ENCODE results near the gene ANKRD28. TPM values are rescaled to one million over a fixed set of nuclear protein-coding genes. Genes with fewer than 3 reads are reported as not detected.
"Not testable (repeated sequence)": the region's sequence is repeated elsewhere in the genome, so short reads cannot be mapped to it uniquely, and the experiment has no call there.

Gene ANKRD28
- total and polyA plus RNA-seq, 3 experiments from 2014 or later = 11.2 to 41.5 (median 40.2) TPM

DNA sequence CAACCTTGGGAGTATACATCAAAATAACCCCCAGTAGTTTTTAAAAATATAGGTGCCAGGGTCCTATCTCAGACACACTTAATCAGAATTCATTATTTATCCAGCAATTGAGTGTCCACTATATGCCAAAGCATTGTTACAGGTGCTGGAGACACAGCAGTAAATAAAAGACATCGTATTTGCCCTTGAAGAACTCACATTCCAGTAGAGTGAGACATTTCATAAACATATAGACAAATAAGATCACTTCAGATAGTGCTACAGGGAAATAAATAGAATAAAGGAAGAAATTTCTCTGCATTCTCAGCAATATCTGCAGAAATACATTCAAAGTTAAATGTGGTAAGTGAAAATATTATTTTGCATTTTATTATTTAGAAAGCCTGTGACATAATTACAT is 34.1 kb upstream of the ANKRD28 start:
- no peak overlapping the region for H3K4me3 Mint-ChIP-seq
- no peaks in the 10 kb centered on the region for H3K36me3 ChIP-seq (ENCODE audit: insufficient read depth, low read length)
- no peaks in the 10 kb centered on the region for H3K27me3 Mint-ChIP-seq
- H3K4me1 Mint-ChIP-seq = peaks cover 20 to 28% (median 28%) of the 10 kb centered on the region in 3 donors
- H3K4me3 ChIP-seq (ENCODE audit: low read length) = no peak overlapping the region
- no peak overlapping the region for H3K27ac Mint-ChIP-seq
- ChIA-PET POLR2A (no interaction called here), CTCF (no interaction called here)
- DNase-seq = no peak
- H3K4me1 ChIP-seq (ENCODE audit: insufficient read depth, low read length) = no peaks in the 10 kb centered on the region
- no peaks in the 10 kb centered on the region for H3K9me3 Mint-ChIP-seq
- H3K27me3 ChIP-seq (ENCODE audit: insufficient read depth, low read length, poor library complexity, severe bottlenecking) = no peaks in the 10 kb centered on the region
- no peak overlapping the region for H3K27ac ChIP-seq (ENCODE audit: low read depth, low read length)
- H3K36me3 Mint-ChIP-seq = no peaks in the 10 kb centered on the region
- H3K9me3 ChIP-seq (ENCODE audit: low read length) = no peaks in the 10 kb centered on the region

DNA sequence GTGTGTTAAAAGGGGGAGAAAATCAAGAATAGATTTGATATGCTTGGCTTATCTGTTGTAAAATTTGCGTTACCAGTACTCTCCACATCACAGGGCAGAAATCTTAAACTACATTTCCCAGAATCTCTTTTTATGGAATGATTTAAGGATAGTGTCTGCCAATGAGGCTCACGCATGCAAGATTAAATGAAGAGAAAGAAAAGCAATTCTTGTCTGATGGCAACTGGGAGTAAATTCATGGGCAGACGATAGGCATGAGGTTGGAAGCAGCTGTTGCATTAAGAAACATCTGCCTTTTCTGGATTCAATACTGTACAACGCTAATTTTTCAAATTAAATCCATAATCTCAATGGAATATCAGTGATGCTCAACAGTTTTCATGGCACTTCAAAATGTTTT is 27.2 kb upstream of the ANKRD28 start:
- Histone ChIP-seq H3K4me3 (ENCODE audit: low read length) (no peak overlapping the region), H3K4me1 (ENCODE audit: insufficient read depth, low read length) (no peaks in the 10 kb centered on the region), H3K36me3 (ENCODE audit: insufficient read depth, low read length) (no peaks in the 10 kb centered on the region), H3K9me3 (ENCODE audit: low read length) (no peaks in the 10 kb centered on the region), H3K27me3 (ENCODE audit: insufficient read depth, low read length, poor library complexity, severe bottlenecking) (no peaks in the 10 kb centered on the region), H3K27ac (ENCODE audit: low read depth, low read length) (no peak overlapping the region)
- no peak for DNase-seq
- Mint-ChIP-seq H3K27ac (no peak overlapping the region), H3K4me1 (peaks cover 39 to 83% (median 70%) of the 10 kb centered on the region in 3 donors), H3K4me3 (no peak overlapping the region), H3K27me3 (no peaks in the 10 kb centered on the region), H3K36me3 (no peaks in the 10 kb centered on the region), H3K9me3 (no peaks in the 10 kb centered on the region)
- ChIA-PET POLR2A (no interaction called here), CTCF (no interaction called here)

DNA sequence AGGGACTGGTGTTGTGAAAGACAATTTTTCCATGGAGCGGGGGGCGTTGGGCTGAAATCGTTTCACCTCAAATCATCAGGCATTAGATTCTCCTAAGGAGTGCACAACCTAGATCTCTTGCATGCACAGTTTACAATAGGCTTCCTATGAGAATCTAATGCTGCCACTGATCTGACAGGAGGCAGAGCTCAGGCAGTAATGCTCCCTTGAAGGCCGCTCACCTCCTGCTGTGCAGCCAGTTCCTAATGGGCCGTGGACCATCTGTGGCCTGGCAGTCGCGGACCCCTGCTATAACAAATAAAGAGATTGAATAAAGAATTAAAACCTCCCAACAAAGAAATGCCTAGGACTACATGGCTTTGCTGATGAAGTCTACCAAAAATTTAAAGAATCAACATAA is 25.3 kb upstream of the ANKRD28 start:
- Mint-ChIP-seq H3K9me3 (no peaks in the 10 kb centered on the region), H3K27ac (no peak overlapping the region), H3K4me1 (peaks cover 43 to 94% (median 89%) of the 10 kb centered on the region in 3 donors), H3K27me3 (no peaks in the 10 kb centered on the region), H3K4me3 (peak overlapping the region in 1 of 7 donors; percentile 54), H3K36me3 (no peaks in the 10 kb centered on the region)
- no peaks in the 10 kb centered on the region for H3K4me1 ChIP-seq (ENCODE audit: insufficient read depth, low read length)
- H3K36me3 ChIP-seq (ENCODE audit: insufficient read depth, low read length) = no peaks in the 10 kb centered on the region
- H3K4me3 ChIP-seq (ENCODE audit: low read length) = no peak overlapping the region
- no peaks in the 10 kb centered on the region for H3K27me3 ChIP-seq (ENCODE audit: insufficient read depth, low read length, poor library complexity, severe bottlenecking)
- DNase-seq = no peak
- no peak overlapping the region for H3K27ac ChIP-seq (ENCODE audit: low read depth, low read length)
- ChIA-PET CTCF (interaction anchor here (1.3 kb wide), 1 partner anchor 425 kb away, joined by 4 read pairs; no protein-coding TSS in a partner anchor), POLR2A (no interaction called here)
- no peaks in the 10 kb centered on the region for H3K9me3 ChIP-seq (ENCODE audit: low read length)

DNA sequence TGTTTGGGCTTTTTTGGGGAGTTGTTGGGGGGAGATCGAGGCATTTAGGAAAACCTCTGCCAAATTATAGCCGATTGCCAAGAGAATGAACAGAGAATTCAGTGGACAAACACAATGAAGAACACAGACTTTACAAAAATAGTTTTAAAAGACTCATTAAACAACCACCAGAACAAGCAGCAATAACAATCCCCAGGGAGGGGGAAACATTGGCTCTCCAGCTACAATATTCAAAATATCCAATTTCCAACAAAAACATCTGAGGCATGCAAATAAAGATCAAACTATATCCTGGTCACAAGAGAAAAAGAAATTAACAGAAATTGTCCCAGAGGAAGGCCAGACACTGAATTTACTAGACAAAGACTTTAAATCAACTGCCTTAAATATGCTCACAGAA is 24.5 kb upstream of the ANKRD28 start:
- Histone ChIP-seq H3K4me3 (ENCODE audit: low read length) (no peak overlapping the region), H3K27me3 (ENCODE audit: insufficient read depth, low read length, poor library complexity, severe bottlenecking) (no peaks in the 10 kb centered on the region), H3K27ac (ENCODE audit: low read depth, low read length) (no peak overlapping the region), H3K9me3 (ENCODE audit: low read length) (no peaks in the 10 kb centered on the region), H3K4me1 (ENCODE audit: insufficient read depth, low read length) (peaks cover 1% of the 10 kb centered on the region), H3K36me3 (ENCODE audit: insufficient read depth, low read length) (no peaks in the 10 kb centered on the region)
- ChIA-PET POLR2A (no interaction called here), CTCF (interaction anchor here (1.3 kb wide), 1 partner anchor 426 kb away, joined by 4 read pairs; no protein-coding TSS in a partner anchor)
- no peak for DNase-seq
- Mint-ChIP-seq H3K9me3 (no peaks in the 10 kb centered on the region), H3K4me3 (no peak overlapping the region), H3K4me1 (peaks cover 46 to 94% (median 94%) of the 10 kb centered on the region in 3 donors), H3K36me3 (no peaks in the 10 kb centered on the region), H3K27ac (peak overlapping the region in 1 of 8 donors; percentile 24), H3K27me3 (no peaks in the 10 kb centered on the region)

DNA sequence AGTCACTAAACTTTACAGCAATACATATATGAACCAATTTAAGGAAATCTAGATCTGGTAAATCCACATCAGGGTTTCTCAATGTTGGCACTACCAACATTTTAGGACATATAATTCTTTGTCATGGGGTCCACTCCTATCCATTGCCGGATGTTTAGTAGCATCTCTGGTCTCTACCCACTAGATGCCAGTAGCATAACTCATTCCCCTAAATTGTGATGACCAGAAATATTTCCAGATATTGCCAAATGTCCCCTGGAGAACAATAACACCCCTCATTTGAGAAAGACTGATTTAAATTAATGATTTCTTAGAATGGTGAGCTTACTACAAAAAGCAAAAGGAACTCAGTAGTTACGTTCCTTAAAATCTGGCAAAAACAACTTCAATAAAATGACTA is 23.1 kb upstream of the ANKRD28 start:
- no peak overlapping the region for H3K27ac ChIP-seq (ENCODE audit: low read depth, low read length)
- H3K36me3 ChIP-seq (ENCODE audit: insufficient read depth, low read length) = no peaks in the 10 kb centered on the region
- H3K4me1 ChIP-seq (ENCODE audit: insufficient read depth, low read length) = peaks cover 12% of the 10 kb centered on the region
- POLR2A ChIA-PET = no interaction called here
- H3K36me3 Mint-ChIP-seq = no peaks in the 10 kb centered on the region
- CTCF ChIA-PET = no interaction called here
- H3K27me3 Mint-ChIP-seq = no peaks in the 10 kb centered on the region
- no peaks in the 10 kb centered on the region for H3K9me3 Mint-ChIP-seq
- no peaks in the 10 kb centered on the region for H3K9me3 ChIP-seq (ENCODE audit: low read length)
- no peak overlapping the region for H3K27ac Mint-ChIP-seq
- H3K4me3 ChIP-seq (ENCODE audit: low read length) = no peak overlapping the region
- H3K4me3 Mint-ChIP-seq = no peak overlapping the region
- peaks cover 51 to 98% (median 96%) of the 10 kb centered on the region in 3 donors for H3K4me1 Mint-ChIP-seq
- H3K27me3 ChIP-seq (ENCODE audit: insufficient read depth, low read length, poor library complexity, severe bottlenecking) = no peaks in the 10 kb centered on the region
- no peak for DNase-seq

DNA sequence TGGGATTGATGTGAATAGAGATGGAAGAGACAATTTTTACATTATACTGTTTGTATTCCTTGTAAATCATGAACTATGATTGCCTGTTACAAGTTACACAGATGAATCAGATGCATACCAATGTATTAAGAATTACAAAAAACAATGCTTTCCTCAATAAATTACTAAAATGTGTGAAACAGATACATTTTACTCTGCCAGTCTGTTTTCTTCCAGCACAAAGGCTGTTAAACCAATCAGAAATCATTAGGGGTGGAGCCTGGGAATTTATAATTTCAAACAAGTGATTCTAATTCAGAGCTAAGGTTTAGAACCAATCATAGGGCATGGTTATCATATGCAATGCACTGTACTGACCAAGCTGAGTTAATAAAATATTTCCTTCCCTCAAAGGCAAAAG is 21.8 kb upstream of the ANKRD28 start:
- H3K4me3 Mint-ChIP-seq = no peak overlapping the region
- Histone ChIP-seq H3K9me3 (ENCODE audit: low read length) (no peaks in the 10 kb centered on the region), H3K27me3 (ENCODE audit: insufficient read depth, low read length, poor library complexity, severe bottlenecking) (no peaks in the 10 kb centered on the region), H3K36me3 (ENCODE audit: insufficient read depth, low read length) (no peaks in the 10 kb centered on the region), H3K4me1 (ENCODE audit: insufficient read depth, low read length) (peaks cover 12% of the 10 kb centered on the region), H3K4me3 (ENCODE audit: low read length) (no peak overlapping the region), H3K27ac (ENCODE audit: low read depth, low read length) (no peak overlapping the region)
- ChIA-PET POLR2A (no interaction called here), CTCF (no interaction called here)
- H3K27me3 Mint-ChIP-seq = no peaks in the 10 kb centered on the region
- no peak for DNase-seq
- no peaks in the 10 kb centered on the region for H3K9me3 Mint-ChIP-seq
- no peaks in the 10 kb centered on the region for H3K36me3 Mint-ChIP-seq
- H3K4me1 Mint-ChIP-seq = peaks cover 46 to 92% (median 87%) of the 10 kb centered on the region in 3 donors
- H3K27ac Mint-ChIP-seq = no peak overlapping the region

DNA sequence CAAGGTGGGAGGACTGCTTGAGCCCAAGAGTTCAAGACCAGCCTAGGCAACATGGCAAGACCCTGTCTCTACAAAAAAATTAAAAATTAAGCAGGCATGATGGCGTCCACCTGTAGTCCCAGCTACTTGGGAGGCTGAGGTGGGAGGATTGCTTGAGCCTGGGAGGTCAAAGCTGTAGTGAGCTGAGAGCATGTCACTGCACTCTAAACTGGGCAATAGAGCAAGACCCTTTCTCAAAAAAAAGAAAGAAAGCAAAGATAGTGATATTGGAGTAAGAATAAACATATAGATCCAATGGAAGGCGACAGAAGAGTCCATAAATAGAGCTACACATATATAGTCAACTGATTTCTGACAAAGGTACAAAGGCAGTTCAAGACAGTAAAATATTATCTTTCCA is 21.3 kb upstream of the ANKRD28 start:
- Histone ChIP-seq H3K4me3 (ENCODE audit: low read length) (no peak overlapping the region), H3K4me1 (ENCODE audit: insufficient read depth, low read length) (peaks cover 12% of the 10 kb centered on the region), H3K36me3 (ENCODE audit: insufficient read depth, low read length) (no peaks in the 10 kb centered on the region), H3K27ac (ENCODE audit: low read depth, low read length) (no peak overlapping the region), H3K27me3 (ENCODE audit: insufficient read depth, low read length, poor library complexity, severe bottlenecking) (no peaks in the 10 kb centered on the region), H3K9me3 (ENCODE audit: low read length) (no peaks in the 10 kb centered on the region)
- no peak for DNase-seq
- Mint-ChIP-seq H3K9me3 (no peaks in the 10 kb centered on the region), H3K4me3 (no peak overlapping the region), H3K36me3 (no peaks in the 10 kb centered on the region), H3K27ac (peak overlapping the region in 1 of 8 donors; percentile 52), H3K4me1 (peaks cover 43 to 88% (median 83%) of the 10 kb centered on the region in 3 donors), H3K27me3 (no peaks in the 10 kb centered on the region)
- CTCF ChIA-PET = no interaction called here
- POLR2A ChIA-PET = no interaction called here

DNA sequence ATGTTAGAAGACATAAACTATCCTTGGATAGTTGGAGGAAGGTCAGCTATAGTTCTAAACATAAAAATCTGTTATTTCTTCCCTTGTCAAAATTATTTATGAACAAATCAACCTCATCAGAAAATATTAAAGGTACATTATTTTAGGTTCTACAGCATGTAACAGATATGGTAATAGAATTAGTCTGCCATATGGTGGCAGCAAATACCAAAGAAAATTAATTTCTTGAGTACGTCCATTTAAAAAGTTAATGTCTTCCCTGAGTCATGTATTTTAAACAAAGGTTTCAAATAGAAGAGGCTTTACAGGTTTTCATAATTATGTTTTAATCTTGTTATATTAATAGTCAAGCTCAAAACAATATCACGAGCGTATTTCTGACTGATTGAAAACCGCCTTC is 17.9 kb upstream of the ANKRD28 start:
- no peaks in the 10 kb centered on the region for H3K9me3 ChIP-seq (ENCODE audit: low read length)
- Mint-ChIP-seq H3K36me3 (peaks cover 0 to 2% (median 1%) of the 10 kb centered on the region in 3 donors), H3K9me3 (no peaks in the 10 kb centered on the region), H3K27me3 (no peaks in the 10 kb centered on the region), H3K4me3 (no peak overlapping the region), H3K27ac (no peak overlapping the region), H3K4me1 (peaks cover 29 to 60% (median 55%) of the 10 kb centered on the region in 3 donors)
- H3K4me1 ChIP-seq (ENCODE audit: insufficient read depth, low read length) = peaks cover 12% of the 10 kb centered on the region
- DNase-seq = peak in 1 of 5 donors; percentile 13
- ChIA-PET POLR2A (no interaction called here), CTCF (interaction anchor here (2.2 kb wide), 1 partner anchor 433 kb away, joined by 5 read pairs; no protein-coding TSS in a partner anchor)
- H3K27ac ChIP-seq (ENCODE audit: low read depth, low read length) = no peak overlapping the region
- no peaks in the 10 kb centered on the region for H3K36me3 ChIP-seq (ENCODE audit: insufficient read depth, low read length)
- no peak overlapping the region for H3K4me3 ChIP-seq (ENCODE audit: low read length)
- no peaks in the 10 kb centered on the region for H3K27me3 ChIP-seq (ENCODE audit: insufficient read depth, low read length, poor library complexity, severe bottlenecking)

DNA sequence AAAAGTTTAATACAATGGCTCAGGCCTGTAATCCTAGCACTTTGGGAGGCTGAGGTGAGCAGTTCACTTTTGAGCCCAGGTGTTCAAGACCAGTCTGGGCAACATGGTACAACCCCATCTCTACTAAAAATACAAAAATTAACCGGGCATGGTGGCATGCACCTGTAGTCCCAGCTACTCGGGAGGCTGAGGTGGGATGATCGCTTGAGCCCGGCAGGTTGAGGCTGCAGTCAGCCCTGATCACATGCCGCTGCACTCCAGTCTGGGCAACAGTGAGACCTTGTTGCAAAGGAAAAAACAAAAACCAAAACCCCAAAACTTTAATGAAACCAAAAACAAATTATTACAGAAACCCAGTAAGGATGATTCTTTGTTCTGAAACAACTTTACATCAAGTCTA is 15.3 kb upstream of the ANKRD28 start:
- POLR2A ChIA-PET; H3K36me3 ChIP-seq (ENCODE audit: insufficient read depth, low read length): not testable (repeated sequence)
- CTCF ChIA-PET = interaction anchor here (0.7 to 1.7 kb wide), 3 partner anchors 183 to 610 kb away, joined by 3 read pairs; no protein-coding TSS in a partner anchor

More for the DNA sequence above, 15.3 kb upstream of the ANKRD28 start:
- not testable (repeated sequence) for H3K27ac Mint-ChIP-seq; DNase-seq; H3K27me3 ChIP-seq (ENCODE audit: insufficient read depth, low read length, poor library complexity, severe bottlenecking); H3K4me3 Mint-ChIP-seq; H3K27me3 Mint-ChIP-seq; H3K9me3 ChIP-seq (ENCODE audit: low read length); H3K9me3 Mint-ChIP-seq; H3K4me3 ChIP-seq (ENCODE audit: low read length); H3K27ac ChIP-seq (ENCODE audit: low read depth, low read length); H3K36me3 Mint-ChIP-seq
- peaks cover 12% of the 10 kb centered on the region for H3K4me1 ChIP-seq (ENCODE audit: insufficient read depth, low read length)
- H3K4me1 Mint-ChIP-seq = peaks cover 33 to 56% (median 49%) of the 10 kb centered on the region in 3 donors
